Measurements from ENCODE around the gene MCRS1.
A peak's percentile ranks its signal among the peaks of the same experiment; 100 is the strongest.

The MCRS1 gene

DNA sequence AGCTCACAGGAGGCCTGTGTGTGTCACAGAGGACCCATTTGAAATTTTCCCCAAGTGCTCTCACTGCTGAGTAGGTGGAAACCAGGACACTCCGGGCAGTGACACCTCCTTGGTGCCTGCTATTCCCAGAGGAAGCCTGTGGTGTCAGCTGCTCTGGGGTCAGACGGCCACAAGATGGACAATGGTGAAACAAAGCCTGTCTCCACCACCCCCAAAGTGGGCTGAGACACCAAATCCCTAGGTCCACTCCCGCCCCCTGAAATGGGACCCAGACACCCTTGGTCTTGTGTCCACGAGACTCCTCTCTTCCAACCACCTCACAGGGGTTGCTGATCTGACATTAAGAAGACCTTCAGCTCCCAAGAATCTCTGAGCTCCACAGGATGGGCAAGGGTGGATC is 22.1 kb downstream of the MCRS1 start:
- Histone ChIP-seq H3K27ac (ENCODE audit: low read length) (no peak overlapping the region), H3K36me3 (ENCODE audit: control insufficient read depth in 1 of 2, insufficient read depth in 2 of 2, low read length in 2 of 2) (no peaks in the 10 kb centered on the region), H3K4me1 (ENCODE audit: control insufficient read depth in 1 of 2, insufficient read depth in 2 of 2, low read length in 2 of 2) (peaks cover 0 to 8% of the 10 kb centered on the region in 2 donors), H3K4me3 (ENCODE audit: low read depth in 1 of 2, low read length in 2 of 2) (no peak overlapping the region), H3K9me3 (ENCODE audit: control insufficient read depth in 1 of 2, low read length in 2 of 2) (no peaks in the 10 kb centered on the region), H3K27me3 (ENCODE audit: low read depth, low read length) (peaks cover 11% of the 10 kb centered on the region)

DNA sequence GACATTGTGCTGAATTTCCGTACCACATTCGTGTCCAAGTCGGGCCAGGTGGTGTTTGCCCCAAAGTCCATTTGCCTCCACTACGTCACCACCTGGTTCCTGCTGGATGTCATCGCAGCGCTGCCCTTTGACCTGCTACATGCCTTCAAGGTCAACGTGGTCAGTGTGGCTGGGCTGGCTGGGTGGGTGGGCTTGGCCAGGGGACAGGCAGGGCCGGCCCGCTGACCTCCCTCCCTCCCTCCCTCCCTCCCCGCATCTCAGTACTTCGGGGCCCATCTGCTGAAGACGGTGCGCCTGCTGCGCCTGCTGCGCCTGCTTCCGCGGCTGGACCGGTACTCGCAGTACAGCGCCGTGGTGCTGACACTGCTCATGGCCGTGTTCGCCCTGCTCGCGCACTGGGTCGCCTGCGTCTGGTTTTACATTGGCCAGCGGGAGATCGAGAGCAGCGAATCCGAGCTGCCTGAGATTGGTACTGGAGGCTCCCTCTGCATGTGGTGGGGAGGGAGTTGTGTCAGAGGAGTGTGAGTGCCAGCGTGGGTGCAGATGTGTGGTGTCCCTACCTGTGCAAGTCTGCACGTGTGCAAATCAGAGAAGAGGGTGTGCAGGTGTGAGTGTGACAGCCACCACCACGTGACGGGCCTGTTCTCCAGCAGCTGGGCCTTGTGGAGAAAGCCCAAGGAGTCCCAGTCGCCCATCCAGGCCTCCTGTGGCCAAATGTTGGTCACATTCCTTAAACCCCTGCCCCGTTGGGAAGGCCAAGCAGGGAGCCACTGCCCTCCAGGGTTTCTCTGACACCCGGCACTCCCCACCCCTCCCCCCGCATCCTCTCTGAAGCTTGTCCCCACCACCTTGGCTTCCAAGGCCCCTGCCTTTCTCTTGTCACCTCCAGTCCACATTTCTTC is 23.8 kb downstream of the MCRS1 start:
- peaks cover 17% of the 10 kb centered on the region for H3K27me3 ChIP-seq (ENCODE audit: low read depth, low read length)
- H3K27ac ChIP-seq (ENCODE audit: low read length), result no peak overlapping the region
- peaks cover 0 to 8% of the 10 kb centered on the region in 2 donors for H3K4me1 ChIP-seq (ENCODE audit: control insufficient read depth in 1 of 2, insufficient read depth in 2 of 2, low read length in 2 of 2)
- no peaks in the 10 kb centered on the region for H3K36me3 ChIP-seq (ENCODE audit: control insufficient read depth in 1 of 2, insufficient read depth in 2 of 2, low read length in 2 of 2)
- H3K9me3 ChIP-seq (ENCODE audit: control insufficient read depth in 1 of 2, low read length in 2 of 2), result no peaks in the 10 kb centered on the region
- no peak overlapping the region for H3K4me3 ChIP-seq (ENCODE audit: low read depth in 1 of 2, low read length in 2 of 2)

DNA sequence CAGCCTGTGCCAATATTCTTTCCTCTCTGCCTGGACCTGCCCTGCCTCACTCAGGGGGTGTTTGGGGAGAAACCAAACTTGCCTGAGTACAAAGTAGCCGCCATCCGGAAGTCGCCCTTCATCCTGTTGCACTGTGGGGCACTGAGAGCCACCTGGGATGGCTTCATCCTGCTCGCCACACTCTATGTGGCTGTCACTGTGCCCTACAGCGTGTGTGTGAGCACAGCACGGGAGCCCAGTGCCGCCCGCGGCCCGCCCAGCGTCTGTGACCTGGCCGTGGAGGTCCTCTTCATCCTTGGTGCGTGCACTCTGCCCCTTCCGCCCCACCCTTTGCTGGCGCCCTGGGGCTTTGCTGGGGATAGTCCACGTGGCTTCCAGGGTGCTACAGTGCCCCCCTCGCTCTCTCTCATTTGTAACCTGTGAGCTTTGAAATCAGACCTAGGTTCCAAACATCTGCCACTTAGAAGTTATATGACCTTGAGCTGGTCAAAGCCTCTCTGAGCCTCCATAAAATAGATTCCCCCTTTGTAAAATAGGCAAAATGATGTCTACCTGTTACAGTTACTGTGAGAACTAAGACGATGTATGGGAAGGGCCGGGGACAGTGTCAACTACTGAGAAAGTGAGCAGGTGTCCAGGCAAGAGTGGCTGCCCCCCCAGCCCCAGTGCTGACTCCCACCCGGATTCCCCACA is 24.6 kb downstream of the MCRS1 start:
- no peak overlapping the region for H3K27ac ChIP-seq (ENCODE audit: low read length)
- H3K9me3 ChIP-seq (ENCODE audit: control insufficient read depth in 1 of 2, low read length in 2 of 2), result no peaks in the 10 kb centered on the region
- peaks cover 0 to 6% of the 10 kb centered on the region in 2 donors for H3K4me1 ChIP-seq (ENCODE audit: control insufficient read depth in 1 of 2, insufficient read depth in 2 of 2, low read length in 2 of 2)
- H3K27me3 ChIP-seq (ENCODE audit: low read depth, low read length), result peaks cover 15% of the 10 kb centered on the region
- no peak overlapping the region for H3K4me3 ChIP-seq (ENCODE audit: low read depth in 1 of 2, low read length in 2 of 2)
- H3K36me3 ChIP-seq (ENCODE audit: control insufficient read depth in 1 of 2, insufficient read depth in 2 of 2, low read length in 2 of 2), result no peaks in the 10 kb centered on the region

DNA sequence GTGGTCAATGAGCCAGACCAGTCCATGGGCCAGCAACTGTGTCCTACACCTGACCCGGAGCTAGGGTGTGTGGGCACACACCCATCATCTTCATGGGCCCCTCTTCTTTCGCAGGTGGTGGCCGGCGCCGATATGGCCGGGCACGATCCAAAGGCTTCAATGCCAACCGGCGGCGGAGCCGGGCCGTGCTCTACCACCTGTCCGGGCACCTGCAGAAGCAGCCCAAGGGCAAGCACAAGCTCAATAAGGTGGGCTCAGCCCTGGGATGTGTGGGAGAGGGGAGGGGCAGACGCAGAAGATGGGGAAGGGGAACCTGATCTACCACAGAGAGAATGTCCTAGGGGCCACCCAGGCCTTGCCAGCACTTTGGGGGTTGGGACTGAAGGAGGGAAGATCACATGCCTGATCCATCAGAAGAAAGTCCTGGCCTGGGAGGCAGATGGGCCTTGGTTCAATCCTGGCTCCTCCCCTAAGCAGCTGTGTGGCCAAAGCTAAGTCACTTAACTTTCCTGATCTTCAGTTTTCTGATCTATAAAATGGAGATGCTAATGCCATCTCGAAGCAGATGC is 25.3 kb downstream of the MCRS1 start:
- H3K27ac ChIP-seq (ENCODE audit: low read length), result no peak overlapping the region
- no peaks in the 10 kb centered on the region for H3K36me3 ChIP-seq (ENCODE audit: control insufficient read depth in 1 of 2, insufficient read depth in 2 of 2, low read length in 2 of 2)

DNA sequence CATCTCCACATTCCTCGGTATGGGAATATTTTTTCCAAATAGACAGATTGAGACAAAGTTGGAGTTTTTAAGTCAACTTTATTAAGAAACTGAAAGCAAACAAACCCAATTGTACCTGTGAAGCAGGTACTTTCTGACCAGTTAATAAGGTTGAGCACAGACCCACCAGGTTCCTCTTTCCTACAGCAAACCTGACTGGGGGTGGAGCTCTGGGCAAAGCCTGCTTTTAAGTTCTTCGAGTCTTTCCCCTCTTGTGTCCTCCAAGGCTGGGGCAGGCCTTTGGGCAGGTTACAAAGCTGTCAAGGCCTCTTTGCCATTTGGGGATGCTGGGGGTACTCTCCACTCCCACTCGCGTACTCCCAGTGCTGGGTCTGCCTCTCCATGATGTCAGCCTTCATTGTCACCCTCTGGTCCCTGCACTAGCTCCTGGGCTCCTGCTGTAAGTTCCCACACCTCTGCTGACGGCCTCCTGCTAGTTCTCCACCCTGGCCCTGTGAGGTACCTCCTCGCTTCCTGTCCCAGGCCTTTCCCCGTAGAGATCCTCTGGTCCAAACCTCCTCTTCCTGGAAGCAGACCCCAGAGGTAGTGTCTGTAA is 25.9 kb downstream of the MCRS1 start:
- Histone ChIP-seq H3K36me3 (ENCODE audit: control insufficient read depth in 1 of 2, insufficient read depth in 2 of 2, low read length in 2 of 2) (no peaks in the 10 kb centered on the region), H3K4me1 (ENCODE audit: control insufficient read depth in 1 of 2, insufficient read depth in 2 of 2, low read length in 2 of 2) (peaks cover 3 to 16% of the 10 kb centered on the region in 2 donors), H3K27ac (ENCODE audit: low read length) (no peak overlapping the region), H3K4me3 (ENCODE audit: low read depth in 1 of 2, low read length in 2 of 2) (no peak overlapping the region), H3K9me3 (ENCODE audit: control insufficient read depth in 1 of 2, low read length in 2 of 2) (no peaks in the 10 kb centered on the region), H3K27me3 (ENCODE audit: low read depth, low read length) (peaks cover 18% of the 10 kb centered on the region)

More for the DNA sequence above, 25.3 kb downstream of the MCRS1 start:
- Histone ChIP-seq H3K4me1 (ENCODE audit: control insufficient read depth in 1 of 2, insufficient read depth in 2 of 2, low read length in 2 of 2) (peaks cover 0 to 10% of the 10 kb centered on the region in 2 donors), H3K9me3 (ENCODE audit: control insufficient read depth in 1 of 2, low read length in 2 of 2) (no peaks in the 10 kb centered on the region), H3K4me3 (ENCODE audit: low read depth in 1 of 2, low read length in 2 of 2) (no peak overlapping the region), H3K27me3 (ENCODE audit: low read depth, low read length) (peaks cover 15% of the 10 kb centered on the region)

DNA sequence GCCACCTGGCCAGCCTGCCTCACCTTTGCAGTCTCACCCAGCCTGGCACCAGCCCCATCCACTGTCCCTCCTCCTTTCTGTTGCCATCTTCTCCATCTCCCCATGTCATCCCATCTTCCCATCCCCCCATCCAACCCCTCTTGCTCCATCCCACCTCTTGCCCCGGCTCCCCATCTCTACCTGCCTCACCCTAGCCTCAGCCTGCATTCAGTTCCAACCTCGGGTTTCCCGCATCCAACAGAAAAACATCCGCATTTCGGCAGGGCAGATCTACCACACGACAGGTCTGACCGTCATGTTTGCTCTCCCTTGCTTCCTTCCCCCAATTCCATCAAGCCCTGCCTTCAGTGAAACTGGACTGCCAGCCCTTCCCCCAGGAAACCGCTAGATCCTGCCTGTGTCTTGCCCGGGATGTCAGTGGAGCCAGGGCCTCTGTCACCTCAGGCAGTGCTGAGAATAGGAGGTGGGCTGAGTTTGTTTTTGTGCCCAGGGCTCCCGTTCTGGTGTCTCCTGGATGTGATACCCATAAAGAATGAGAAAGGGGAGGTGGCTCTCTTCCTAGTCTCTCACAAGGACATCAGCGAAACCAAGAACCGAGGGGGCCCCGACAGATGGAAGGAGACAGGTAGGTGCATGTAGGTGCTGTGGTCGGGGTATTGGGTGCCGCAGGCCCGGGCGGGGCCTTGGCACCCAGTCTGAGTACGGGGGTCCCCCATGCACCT is 26.6 kb downstream of the MCRS1 start:
- H3K4me1 ChIP-seq (ENCODE audit: control insufficient read depth in 1 of 2, insufficient read depth in 2 of 2, low read length in 2 of 2), result peaks cover 3 to 16% of the 10 kb centered on the region in 2 donors
- H3K27ac ChIP-seq (ENCODE audit: low read length), result no peak overlapping the region
- peaks cover 18% of the 10 kb centered on the region for H3K27me3 ChIP-seq (ENCODE audit: low read depth, low read length)
- H3K36me3 ChIP-seq (ENCODE audit: control insufficient read depth in 1 of 2, insufficient read depth in 2 of 2, low read length in 2 of 2), result no peaks in the 10 kb centered on the region
- H3K9me3 ChIP-seq (ENCODE audit: control insufficient read depth in 1 of 2, low read length in 2 of 2), result no peaks in the 10 kb centered on the region
- H3K4me3 ChIP-seq (ENCODE audit: low read depth in 1 of 2, low read length in 2 of 2), result no peak overlapping the region

DNA sequence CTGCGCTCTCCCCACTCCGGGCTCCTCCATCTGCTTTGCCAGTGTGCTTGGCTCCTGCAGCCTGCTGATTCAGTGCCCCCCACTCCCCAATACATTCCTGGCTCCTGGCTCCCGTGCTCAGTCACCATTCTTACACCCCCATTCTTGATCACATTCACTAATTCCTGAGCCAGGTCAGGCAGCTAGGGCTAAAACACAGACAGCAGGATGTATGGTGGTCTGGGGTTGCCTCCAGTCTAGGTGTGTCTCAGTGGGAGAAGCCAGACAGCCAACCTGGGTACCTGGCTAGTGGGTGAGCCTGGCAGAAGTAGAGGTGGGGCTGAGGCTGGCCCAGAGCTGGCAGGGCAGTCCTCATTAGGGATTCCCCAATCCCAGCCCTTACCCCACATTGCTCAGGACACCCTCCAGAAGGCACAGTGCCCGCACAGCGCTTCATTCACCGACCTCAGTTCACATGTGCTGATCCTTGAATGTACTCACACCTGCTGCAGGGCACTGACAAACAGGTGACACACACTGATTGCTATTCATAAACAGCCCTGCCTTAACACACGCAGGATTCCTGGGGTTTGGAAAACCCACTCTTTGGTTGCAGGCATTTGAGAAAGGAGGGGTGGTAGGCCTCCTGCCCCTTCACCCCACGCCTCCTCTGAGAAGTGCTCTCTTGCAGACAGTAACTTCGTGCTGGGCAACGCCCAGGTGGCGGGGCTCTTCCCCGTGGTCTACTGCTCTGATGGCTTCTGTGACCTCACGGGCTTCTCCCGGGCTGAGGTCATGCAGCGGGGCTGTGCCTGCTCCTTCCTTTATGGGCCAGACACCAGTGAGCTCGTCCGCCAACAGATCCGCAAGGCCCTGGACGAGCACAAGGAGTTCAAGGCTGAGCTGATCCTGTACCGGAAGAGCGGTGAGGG is 27.5 kb downstream of the MCRS1 start:
- no peak overlapping the region for H3K4me3 ChIP-seq (ENCODE audit: low read depth in 1 of 2, low read length in 2 of 2)
- H3K9me3 ChIP-seq (ENCODE audit: control insufficient read depth in 1 of 2, low read length in 2 of 2), result no peaks in the 10 kb centered on the region
- H3K4me1 ChIP-seq (ENCODE audit: control insufficient read depth in 1 of 2, insufficient read depth in 2 of 2, low read length in 2 of 2), result peaks cover 3 to 16% of the 10 kb centered on the region in 2 donors
- peaks cover 18% of the 10 kb centered on the region for H3K27me3 ChIP-seq (ENCODE audit: low read depth, low read length)
- no peak overlapping the region for H3K27ac ChIP-seq (ENCODE audit: low read length)
- no peaks in the 10 kb centered on the region for H3K36me3 ChIP-seq (ENCODE audit: control insufficient read depth in 1 of 2, insufficient read depth in 2 of 2, low read length in 2 of 2)

DNA sequence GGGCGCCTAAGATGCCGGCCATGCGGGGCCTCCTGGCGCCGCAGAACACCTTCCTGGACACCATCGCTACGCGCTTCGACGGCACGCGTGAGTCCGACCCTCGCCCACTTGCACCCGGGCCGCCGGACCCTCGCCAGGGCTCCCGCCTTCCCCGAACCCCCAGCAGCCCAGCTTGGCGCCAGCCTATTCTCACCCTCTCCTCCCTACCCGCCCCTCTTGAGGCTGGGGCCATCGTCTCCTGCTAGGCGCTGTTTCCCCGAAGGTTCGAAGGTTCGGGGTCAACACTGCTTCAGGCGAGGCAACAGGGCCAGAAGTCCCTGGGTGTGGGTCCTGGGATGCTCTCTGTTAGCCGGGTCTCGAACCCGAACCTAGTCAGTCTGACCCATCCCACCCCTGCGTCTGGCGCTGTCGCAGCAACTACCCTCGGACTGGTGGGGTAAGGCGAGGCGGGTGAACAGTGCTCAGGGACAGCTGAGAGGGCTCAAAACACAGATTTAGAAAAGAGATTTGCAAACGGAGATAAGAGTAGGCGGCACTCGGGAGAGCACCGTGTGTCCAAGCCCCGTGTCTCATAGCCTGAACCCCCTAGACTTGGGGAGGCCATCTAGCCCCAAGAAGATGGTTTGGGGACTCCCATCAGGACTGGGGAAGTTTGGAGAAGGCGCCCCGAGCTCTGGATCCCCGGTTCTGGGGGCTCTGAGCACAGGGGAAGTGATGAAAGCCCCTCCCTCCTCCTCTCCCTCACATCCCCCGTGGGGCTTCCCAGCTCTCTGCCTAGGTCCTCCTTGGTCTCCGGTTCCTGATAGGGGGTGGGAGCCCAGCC is 28.3 kb downstream of the MCRS1 start:
- no peaks in the 10 kb centered on the region for H3K9me3 ChIP-seq (ENCODE audit: control insufficient read depth in 1 of 2, low read length in 2 of 2)
- H3K27me3 ChIP-seq (ENCODE audit: low read depth, low read length), result peaks cover 18% of the 10 kb centered on the region
- H3K4me3 ChIP-seq (ENCODE audit: low read depth in 1 of 2, low read length in 2 of 2), result no peak overlapping the region
- H3K4me1 ChIP-seq (ENCODE audit: control insufficient read depth in 1 of 2, insufficient read depth in 2 of 2, low read length in 2 of 2), result peaks cover 3 to 16% of the 10 kb centered on the region in 2 donors
- no peaks in the 10 kb centered on the region for H3K36me3 ChIP-seq (ENCODE audit: control insufficient read depth in 1 of 2, insufficient read depth in 2 of 2, low read length in 2 of 2)
- no peak overlapping the region for H3K27ac ChIP-seq (ENCODE audit: low read length)

DNA sequence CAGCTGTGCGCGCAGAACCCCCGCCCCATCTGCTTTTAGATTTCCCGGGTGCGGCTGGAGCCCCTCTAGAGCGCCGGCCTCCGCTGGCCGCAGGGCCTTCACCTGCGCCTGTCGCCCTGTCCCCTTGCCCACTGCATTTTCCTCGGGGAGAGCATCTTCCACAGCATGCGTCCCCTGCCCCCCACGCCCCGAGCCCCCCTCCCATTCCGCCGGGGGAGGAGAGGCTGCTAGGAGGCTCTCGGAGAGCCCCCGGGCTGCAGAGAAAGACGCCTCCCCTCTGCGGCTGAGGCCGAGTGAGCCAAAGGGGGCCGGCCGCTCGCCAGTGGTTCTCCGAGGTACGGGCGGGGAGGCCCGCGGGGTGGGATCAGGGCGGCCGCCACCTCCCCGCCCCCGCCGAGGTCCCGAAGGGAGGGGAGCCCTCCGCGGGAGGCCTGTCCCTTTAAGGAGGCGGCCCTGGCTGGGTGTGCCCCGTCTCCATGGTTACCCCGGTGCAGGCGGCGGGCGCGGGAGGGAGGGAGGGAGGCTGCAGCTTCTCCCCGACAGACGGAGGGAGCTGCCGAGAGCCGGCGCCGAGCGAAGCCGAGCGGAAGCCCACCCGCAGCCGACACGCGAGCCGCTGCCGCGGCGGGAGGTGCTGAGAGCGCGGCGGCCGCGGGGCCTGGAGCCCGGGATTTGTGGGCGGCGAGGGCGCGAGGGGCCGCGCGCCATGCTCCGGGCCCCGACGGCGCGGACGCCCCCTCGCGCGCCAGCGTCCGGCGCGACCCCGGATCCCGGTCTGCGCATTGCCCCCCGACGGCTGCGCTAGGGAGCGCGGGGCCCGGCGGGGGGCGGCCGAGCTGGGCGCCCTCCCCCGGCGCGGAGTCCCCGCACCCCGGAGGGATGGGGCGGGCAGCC is 29.2 kb downstream of the MCRS1 start, which contains the start of gene KCNH3:
Gene KCNH3 (plus strand): TSS at position 521 of the 894 bp plus-strand sequence. CDS start 387 bp downstream, outside the sequence.
- Histone ChIP-seq H3K4me3 (ENCODE audit: low read depth in 1 of 2, low read length in 2 of 2) (peak within 1 kb of the TSS; percentile 50 to 67), H3K27me3 (ENCODE audit: low read depth, low read length) (peaks cover 18% of the 10 kb centered on the region)

More for the DNA sequence above, 29.2 kb downstream of the MCRS1 start, which contains the start of gene KCNH3:
- peaks cover 3 to 16% of the 10 kb centered on the region in 2 donors for H3K4me1 ChIP-seq (ENCODE audit: control insufficient read depth in 1 of 2, insufficient read depth in 2 of 2, low read length in 2 of 2)
- no peaks in the 10 kb centered on the region for H3K36me3 ChIP-seq (ENCODE audit: control insufficient read depth in 1 of 2, insufficient read depth in 2 of 2, low read length in 2 of 2)
- H3K9me3 ChIP-seq (ENCODE audit: control insufficient read depth in 1 of 2, low read length in 2 of 2), result no peaks in the 10 kb centered on the region
- H3K27ac ChIP-seq (ENCODE audit: low read length), result no peak within 1 kb of the TSS
